T-helper 17 cell (primary cell): ENCODE results near the gene RPL12. TPM values are rescaled to one million over a fixed set of nuclear protein-coding genes. Genes with fewer than 3 reads are reported as not detected.

ENCODE experiments used
- ATAC-seq: fragments of 150-1000 bp; cut with Tn5 transposase; 2 replicates; pipeline ENCODE4 v1.10.0; 2021; ENCODE audit warnings: mild to moderate bottlenecking, moderate library complexity
- DNase-seq, 3 donors: peaks; one replicate each; pipeline versions ENCODE4 v3.0.0 to v3.0.0-alpha.2; 2020 to 2021
- H3K9me3 ChIP-seq: one replicate; pipeline ENCODE4 v1.7.0; 2013; ENCODE audit warnings: low read length, mild to moderate bottlenecking; ENCODE audit not compliant: control insufficient read depth, poor library complexity, severe bottlenecking
- H3K27ac Mint-ChIP-seq: one replicate; pipeline ENCODE4 v1.8.0; 2022; ENCODE audit warnings: mild to moderate bottlenecking, moderate library complexity, mixed read lengths
- H3K27me3 Mint-ChIP-seq: one replicate; pipeline ENCODE4 v1.8.0; 2022; ENCODE audit warnings: mixed read lengths
- H3K36me3 Mint-ChIP-seq: one replicate; pipeline ENCODE4 v1.8.0; 2022; ENCODE audit warnings: low read depth, mixed read lengths
- H3K4me1 Mint-ChIP-seq: one replicate; pipeline ENCODE4 v1.8.0; 2022; ENCODE audit warnings: mild to moderate bottlenecking, mixed read lengths
- H3K4me3 Mint-ChIP-seq: one replicate; pipeline ENCODE4 v1.8.0; 2022; ENCODE audit warnings: mild to moderate bottlenecking, moderate library complexity, mixed read lengths
- total RNA-seq, 4 donors: library from RNA in 2 of 4; stranded (reverse) in 2 of 4; gene quantifications; one replicate each; pipeline ENCODE4 v1.2.3 and lab custom pipeline; 2022 to 2026

RPL12 gene
- total RNA-seq, result 1,000 to 10,000 TPM; 1,506 to 1,597 TPM
- 932 to 1,157 reads per million in 2 donors for total RNA-seq (lab: John Stamatoyannopoulos, UW)

DNA sequence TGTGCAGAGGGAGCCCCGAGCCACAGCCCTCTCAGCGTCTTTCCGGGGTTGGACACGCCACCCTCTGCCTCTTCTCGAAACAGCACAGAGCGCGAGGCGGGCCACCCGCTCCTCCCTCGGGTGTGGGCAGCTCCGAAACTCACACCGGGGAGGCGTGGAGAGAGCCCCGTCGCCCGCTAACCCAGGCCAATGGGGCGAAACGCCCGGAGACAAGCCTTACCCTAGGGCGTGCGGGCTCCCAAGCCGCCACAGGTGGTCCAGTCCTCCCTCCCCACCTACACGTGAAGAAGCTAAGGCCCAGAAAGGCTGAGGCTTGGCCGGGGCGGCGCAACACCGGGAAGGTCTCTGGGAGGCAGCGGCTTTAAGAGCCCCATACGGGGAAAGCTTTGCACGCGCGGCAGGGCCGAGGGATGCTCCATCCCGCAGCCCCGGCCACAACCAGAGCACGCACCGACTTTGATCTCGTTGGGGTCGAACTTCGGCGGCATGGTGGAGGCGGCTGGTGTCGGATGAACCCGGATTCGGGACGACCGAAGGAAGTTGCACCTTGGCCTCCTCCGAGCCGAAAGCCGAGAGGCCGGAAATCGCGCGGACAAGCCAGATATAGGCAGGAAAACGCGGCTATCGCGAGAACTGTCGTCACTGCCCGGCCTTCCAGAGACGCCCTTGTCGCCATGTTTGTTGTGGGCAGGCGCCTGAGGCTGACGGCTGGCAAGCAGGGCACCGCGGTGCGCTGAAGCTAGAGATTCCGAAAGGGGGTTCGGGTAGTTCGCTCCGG is at the start of gene RPL12, which contains the start of gene LRSAM1:
RPL12 (minus strand) TSS at position 577 of the 778 bp plus-strand sequence; CDS start at position 488, 89 bp downstream.
LRSAM1 (plus strand) TSS at position 681 of the 778 bp plus-strand sequence. CDS start 3,018 bp downstream, outside the sequence.
- peaks cover 9% of the 10 kb centered on the region for H3K36me3 Mint-ChIP-seq
- H3K4me3 Mint-ChIP-seq, result peak within 1 kb of the TSS; percentile 94
- peak within 1 kb of the TSS; percentile 95 for H3K27ac Mint-ChIP-seq
- H3K27me3 Mint-ChIP-seq, result no peaks in the 10 kb centered on the region
- ATAC-seq (peak; percentile 84), DNase-seq (peak; percentile 93 to 100 (median 95))
- peaks cover 2% of the 10 kb centered on the region for H3K9me3 ChIP-seq
- H3K4me1 Mint-ChIP-seq, result peaks cover 25% of the 10 kb centered on the region

DNA sequence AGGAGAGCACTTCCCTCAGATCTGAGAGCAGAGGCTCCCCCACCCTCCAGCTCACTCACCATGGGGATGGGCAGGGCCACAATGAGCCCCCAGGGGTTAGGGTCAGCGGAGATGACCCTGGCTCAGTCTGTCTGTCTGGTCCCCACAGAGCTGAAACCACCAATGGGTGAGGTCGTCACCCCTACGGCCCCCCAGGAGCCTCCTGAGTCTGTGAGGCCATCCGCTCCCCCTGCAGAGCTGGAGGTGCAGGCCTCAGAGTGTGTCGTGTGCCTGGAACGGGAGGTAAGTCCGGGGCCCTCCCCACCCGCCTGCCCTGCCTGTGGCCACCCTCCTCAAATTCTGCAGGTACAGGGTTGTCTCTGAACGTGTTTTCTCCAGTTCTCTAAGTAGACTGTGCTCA is 49.7 kb upstream of the RPL12 start:
- Mint-ChIP-seq H3K4me1 (no peaks in the 10 kb centered on the region), H3K36me3 (peaks cover 3% of the 10 kb centered on the region), H3K27ac (peak overlapping the region; percentile 11), H3K27me3 (no peaks in the 10 kb centered on the region), H3K4me3 (no peak overlapping the region)
- DNase-seq (no peak), ATAC-seq (no peak)
- no peaks in the 10 kb centered on the region for H3K9me3 ChIP-seq

DNA sequence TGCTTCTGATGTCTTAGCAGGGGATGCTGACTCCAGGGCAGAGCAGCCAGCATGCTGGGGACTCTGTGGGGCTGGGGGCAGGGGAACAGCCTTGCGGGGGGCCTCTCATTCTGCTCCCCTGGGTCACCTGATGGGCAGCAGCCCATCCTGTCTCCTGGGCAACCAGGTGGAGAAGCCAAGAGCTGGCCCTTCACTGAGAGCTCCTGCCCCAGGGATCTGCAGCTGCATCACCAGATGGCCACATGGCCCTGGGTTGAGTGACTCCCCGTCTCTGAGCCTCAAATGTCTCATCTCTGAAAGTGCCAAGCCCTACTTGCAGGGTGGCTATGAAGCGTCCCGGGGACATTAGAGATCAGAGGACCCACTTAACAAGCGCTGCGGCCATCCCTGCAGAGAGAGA is 49.2 kb upstream of the RPL12 start:
- peak overlapping the region; percentile 11 for H3K27ac Mint-ChIP-seq

DNA sequence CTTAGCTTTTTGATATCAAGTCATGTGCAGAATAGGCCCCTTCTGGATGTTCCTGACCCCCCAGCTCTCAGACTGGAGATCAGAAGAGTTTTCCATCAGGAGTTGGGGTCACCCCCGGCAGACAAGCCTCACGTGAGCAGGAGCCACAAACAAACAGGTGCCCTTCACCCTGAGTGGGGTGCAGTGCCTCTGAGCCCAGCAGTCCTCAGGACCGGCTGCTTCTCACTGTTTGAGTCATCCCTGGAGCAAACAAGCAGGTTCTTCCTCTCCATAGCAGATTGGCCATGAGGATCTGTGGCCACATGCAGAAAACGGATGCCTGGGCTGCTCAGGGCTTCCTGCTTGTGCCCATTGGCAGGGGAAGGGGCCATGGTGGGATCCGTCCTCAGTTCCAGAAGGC is 47.1 kb upstream of the RPL12 start:
- ATAC-seq, result no peak
- no peak overlapping the region for H3K27ac Mint-ChIP-seq
- H3K4me3 Mint-ChIP-seq, result no peak overlapping the region
- DNase-seq, result no peak
- peaks cover 3% of the 10 kb centered on the region for H3K36me3 Mint-ChIP-seq
- no peaks in the 10 kb centered on the region for H3K4me1 Mint-ChIP-seq
- no peaks in the 10 kb centered on the region for H3K27me3 Mint-ChIP-seq
- H3K9me3 ChIP-seq, result no peaks in the 10 kb centered on the region

More for the DNA sequence above, 49.2 kb upstream of the RPL12 start:
- Mint-ChIP-seq H3K4me1 (no peaks in the 10 kb centered on the region), H3K36me3 (peaks cover 3% of the 10 kb centered on the region), H3K27me3 (no peaks in the 10 kb centered on the region), H3K4me3 (no peak overlapping the region)
- ATAC-seq, result no peak
- no peaks in the 10 kb centered on the region for H3K9me3 ChIP-seq
- no peak for DNase-seq

DNA sequence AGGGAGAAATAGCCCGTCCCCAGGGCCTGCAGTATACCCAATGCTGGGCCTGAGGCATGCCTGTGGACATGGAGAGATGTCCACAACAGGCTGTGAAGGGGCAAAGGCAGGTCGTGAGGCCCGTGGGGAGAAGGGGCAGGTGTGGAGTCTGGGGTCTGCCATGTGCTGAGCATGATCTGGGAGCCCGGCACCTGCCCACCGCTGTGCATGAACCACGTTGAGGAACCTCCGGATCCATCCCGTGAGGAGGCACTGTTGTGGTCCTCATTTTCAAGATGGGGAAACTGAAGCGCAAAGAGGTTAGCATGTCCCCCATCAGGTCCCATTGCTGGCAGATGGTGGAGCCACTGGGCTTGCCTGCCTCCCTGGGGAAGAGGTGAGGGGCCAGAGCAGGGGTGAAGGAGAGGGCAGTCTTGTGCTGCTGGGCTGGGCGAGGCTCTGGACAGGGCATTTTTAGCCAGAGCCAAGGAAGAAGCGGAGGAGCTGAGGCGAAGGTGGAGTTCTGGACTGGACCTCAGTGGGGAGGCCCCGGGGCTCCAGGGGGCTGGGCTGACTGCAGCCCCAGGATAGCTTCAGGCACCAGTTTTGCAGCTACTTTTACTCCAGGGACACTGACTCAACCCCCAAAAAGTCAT is 46.6 kb upstream of the RPL12 start:
- Mint-ChIP-seq H3K36me3 (peaks cover 3% of the 10 kb centered on the region), H3K27me3 (no peaks in the 10 kb centered on the region), H3K4me1 (no peaks in the 10 kb centered on the region), H3K27ac (no peak overlapping the region), H3K4me3 (no peak overlapping the region)
- ATAC-seq (no peak), DNase-seq (no peak)
- H3K9me3 ChIP-seq, result no peaks in the 10 kb centered on the region

DNA sequence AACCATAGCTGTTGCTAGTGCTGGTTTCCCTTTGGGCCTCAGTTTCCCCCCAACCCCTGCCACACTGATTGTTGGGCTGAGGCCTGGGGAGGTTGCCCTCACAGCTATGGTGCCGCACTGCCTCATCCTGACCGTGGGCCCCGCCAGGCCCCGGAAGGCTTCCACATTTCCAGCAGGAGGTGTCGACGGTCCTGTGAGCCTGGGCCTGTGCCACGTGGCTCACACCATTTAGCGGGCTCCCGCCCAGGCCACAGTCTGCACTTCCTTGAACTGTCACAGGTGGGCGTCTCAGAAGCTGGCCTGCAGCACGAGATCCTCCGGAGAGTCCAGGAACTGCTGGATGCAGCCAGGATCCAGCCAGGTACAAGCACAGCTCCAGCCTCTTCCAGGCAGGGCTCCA is 45.8 kb upstream of the RPL12 start:
- Mint-ChIP-seq H3K27ac (no peak overlapping the region), H3K4me3 (no peak overlapping the region), H3K36me3 (peaks cover 3% of the 10 kb centered on the region), H3K4me1 (no peaks in the 10 kb centered on the region), H3K27me3 (no peaks in the 10 kb centered on the region)
- DNase-seq, result no peak
- no peak for ATAC-seq
- H3K9me3 ChIP-seq, result no peaks in the 10 kb centered on the region

DNA sequence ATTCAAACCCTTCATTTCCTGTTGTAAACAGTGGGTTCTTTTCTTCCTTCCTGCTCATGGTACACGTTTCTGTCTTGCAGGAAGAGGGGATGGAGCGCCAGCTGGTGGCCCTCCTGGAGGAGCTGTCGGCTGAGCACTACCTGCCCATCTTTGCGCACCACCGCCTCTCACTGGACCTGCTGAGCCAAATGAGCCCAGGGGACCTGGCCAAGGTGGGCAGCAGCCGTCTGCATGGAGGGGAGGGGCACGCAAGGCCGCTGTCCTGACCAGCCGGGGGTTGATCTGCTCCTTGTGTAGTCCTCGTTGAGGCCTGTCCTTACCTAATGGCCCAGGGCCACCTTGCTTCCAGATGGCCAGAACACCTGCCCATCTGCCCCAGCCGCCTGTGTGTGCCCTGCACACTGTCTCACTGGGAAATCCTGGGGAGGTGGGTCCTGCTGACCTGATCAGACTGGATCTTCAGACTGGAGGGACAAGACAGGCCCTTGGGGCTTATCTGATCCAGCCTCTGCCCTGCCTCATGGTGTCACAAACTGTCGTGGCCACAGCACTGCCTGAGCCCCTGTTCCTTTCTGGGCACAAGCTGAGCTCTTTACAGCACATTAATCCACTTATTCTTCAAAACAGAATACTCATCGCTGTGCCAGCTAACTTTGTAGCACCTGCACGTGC is 44.8 kb upstream of the RPL12 start:
- H3K4me3 Mint-ChIP-seq, result no peak overlapping the region
- peaks cover 3% of the 10 kb centered on the region for H3K36me3 Mint-ChIP-seq
- no peaks in the 10 kb centered on the region for H3K4me1 Mint-ChIP-seq
- no peaks in the 10 kb centered on the region for H3K27me3 Mint-ChIP-seq
- no peaks in the 10 kb centered on the region for H3K9me3 ChIP-seq
- DNase-seq (no peak), ATAC-seq (no peak)
- H3K27ac Mint-ChIP-seq, result peak overlapping the region; percentile 75

DNA sequence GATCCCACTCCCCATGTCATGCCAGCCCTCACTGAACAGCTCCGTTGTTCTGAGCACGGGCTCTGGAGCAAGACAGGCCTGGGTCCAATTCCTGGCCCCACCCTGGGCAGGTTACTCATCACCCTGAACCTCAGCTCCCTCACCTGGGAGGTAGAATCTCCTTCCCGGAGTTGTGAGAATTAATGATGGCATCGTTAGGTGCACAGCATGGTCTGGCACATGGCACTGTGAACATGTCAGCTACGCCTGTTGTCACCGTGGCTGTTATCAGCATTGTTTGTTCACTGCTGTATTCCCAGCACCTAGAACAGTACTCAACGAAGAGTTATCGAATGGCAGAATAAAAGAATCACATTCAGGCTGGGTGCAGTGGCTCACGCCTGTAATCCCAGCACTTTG is 43.1 kb upstream of the RPL12 start:
- no peaks in the 10 kb centered on the region for H3K27me3 Mint-ChIP-seq
- peaks cover 3% of the 10 kb centered on the region for H3K36me3 Mint-ChIP-seq
- no peak for DNase-seq
- no peak overlapping the region for H3K4me3 Mint-ChIP-seq
- H3K9me3 ChIP-seq, result no peaks in the 10 kb centered on the region
- ATAC-seq, result no peak
- H3K4me1 Mint-ChIP-seq, result no peaks in the 10 kb centered on the region
- H3K27ac Mint-ChIP-seq, result no peak overlapping the region

DNA sequence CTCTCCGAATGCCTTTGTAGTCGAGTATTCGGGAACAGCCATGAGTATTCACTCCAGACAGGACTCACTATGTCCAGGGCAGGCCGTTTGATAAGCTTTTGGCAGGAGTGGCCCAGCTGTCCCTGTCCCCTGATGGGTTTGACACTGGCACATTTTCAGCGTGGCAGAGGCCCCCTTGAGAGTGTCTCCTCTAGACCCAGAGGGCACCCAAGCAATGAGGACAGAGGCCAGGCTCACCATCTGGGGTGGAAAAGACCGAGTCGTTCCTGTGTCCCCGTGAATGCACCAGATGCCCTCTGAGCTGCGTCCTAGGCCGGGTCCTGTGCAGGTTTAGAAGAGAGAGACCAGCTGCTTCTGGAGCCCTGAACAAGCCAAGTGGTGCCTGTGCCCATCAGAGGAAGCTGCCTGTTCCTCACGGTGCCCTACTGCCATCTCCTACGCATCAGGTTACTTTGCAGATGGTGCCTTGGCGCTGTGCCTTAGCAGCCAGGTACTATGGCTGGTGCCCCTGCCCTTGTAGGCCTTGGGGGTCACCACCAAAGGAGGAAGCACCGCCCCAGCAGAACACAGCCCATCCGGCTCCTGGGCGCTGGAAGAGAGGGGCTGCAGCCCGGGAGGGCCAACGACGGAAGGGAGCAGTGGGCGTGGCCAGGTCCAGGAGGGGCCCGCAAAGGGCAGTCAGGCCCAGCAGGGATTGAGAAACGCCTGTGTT is 42.5 kb upstream of the RPL12 start:
- peaks cover 3% of the 10 kb centered on the region for H3K36me3 Mint-ChIP-seq
- no peak overlapping the region for H3K4me3 Mint-ChIP-seq
- no peaks in the 10 kb centered on the region for H3K27me3 Mint-ChIP-seq
- no peaks in the 10 kb centered on the region for H3K9me3 ChIP-seq
- H3K4me1 Mint-ChIP-seq, result no peaks in the 10 kb centered on the region
- no peak overlapping the region for H3K27ac Mint-ChIP-seq
- DNase-seq (no peak), ATAC-seq (no peak)

DNA sequence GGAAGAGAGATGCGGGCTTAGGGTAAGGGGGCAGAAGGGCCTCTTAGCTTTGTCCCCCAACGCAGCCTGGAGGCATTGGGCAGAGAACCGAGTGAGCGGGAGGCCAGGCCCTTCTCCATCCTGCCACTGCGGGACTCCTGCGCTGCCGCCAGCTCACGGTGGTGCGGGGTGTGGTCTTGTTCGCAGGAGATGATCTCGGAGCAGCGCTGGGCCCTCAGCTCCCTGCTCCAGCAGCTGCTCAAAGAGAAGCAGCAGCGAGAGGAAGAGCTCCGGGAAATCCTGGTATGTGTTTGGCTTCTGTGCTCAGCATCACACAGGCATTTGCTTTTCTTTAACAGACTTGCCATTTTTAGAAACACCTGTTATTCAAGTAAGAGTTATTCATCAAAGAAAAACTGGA is 41.4 kb upstream of the RPL12 start:
- ATAC-seq (no peak), DNase-seq (no peak)
- Mint-ChIP-seq H3K27ac (no peak overlapping the region), H3K27me3 (no peaks in the 10 kb centered on the region), H3K36me3 (peaks cover 3% of the 10 kb centered on the region), H3K4me3 (no peak overlapping the region), H3K4me1 (no peaks in the 10 kb centered on the region)
- no peaks in the 10 kb centered on the region for H3K9me3 ChIP-seq

DNA sequence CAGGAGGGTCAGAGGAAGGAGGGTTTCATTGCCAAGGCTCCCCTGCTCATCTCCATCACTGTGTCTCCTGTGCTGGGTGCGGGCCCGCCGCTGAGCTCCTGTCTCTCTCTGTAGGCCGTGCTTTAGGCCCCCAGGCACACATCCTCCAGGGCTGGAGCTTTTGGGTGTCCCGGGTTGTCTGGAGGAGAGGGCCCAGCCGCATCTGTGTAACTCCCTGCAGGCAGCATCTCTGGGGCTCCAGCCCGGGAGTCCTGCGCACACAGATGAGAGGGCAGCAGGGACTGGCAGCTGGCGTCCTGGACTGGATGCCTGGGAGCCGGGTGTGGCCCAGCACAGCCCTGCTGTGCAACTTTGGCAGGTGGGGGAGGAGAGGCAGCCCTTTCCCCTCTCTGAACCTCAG is 40.3 kb upstream of the RPL12 start:
- no peak for ATAC-seq

DNA sequence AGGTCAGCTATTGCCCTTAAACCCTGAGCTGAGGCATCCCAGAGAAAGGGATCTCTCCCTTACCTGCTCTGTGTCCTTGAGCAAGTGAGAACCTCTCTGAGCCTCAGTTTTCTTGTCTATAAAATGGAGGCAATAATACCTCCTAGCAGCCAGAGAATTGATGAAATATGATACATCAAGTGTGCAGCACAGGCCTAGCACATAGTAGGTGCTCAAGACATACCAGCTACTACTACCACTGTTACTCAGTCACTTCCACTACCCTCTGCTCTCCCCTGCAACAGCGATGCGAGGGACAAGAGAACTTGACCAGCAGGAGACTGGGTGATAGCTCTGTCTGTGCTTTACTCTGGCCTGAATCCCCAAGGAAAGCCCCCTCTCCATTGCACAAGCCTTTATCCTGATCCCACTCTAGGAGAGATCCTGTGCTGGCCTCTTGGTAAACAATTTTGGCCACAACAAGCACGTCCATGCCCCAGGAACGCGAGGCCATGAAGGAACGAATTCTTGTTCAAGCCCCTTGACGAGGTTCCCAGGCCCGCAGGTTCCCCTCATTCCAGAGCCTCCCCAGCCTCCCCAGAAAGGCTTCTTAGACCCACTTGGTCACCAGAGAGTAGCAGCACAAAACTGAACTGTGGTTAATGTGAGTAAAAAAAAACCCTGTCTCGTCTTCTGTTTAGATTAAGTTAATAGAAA is 39.5 kb upstream of the RPL12 start:
- H3K27ac Mint-ChIP-seq, result peak overlapping the region; percentile 59
- H3K4me1 Mint-ChIP-seq, result no peaks in the 10 kb centered on the region
- peaks cover 4% of the 10 kb centered on the region for H3K36me3 Mint-ChIP-seq
- no peaks in the 10 kb centered on the region for H3K27me3 Mint-ChIP-seq
- no peak overlapping the region for H3K4me3 Mint-ChIP-seq
- no peak for ATAC-seq
- no peak for DNase-seq
- H3K9me3 ChIP-seq, result no peaks in the 10 kb centered on the region

More for the DNA sequence above, 40.3 kb upstream of the RPL12 start:
- Mint-ChIP-seq H3K27me3 (no peaks in the 10 kb centered on the region), H3K4me3 (no peak overlapping the region), H3K36me3 (peaks cover 2% of the 10 kb centered on the region), H3K4me1 (no peaks in the 10 kb centered on the region), H3K27ac (no peak overlapping the region)
- DNase-seq, result no peak
- H3K9me3 ChIP-seq, result no peaks in the 10 kb centered on the region
